WTC11 (cell line): ENCODE results near the gene PPP1CA. TPM values are rescaled to one million over a fixed set of nuclear protein-coding genes. Genes with fewer than 3 reads are reported as not detected.
A peak's percentile ranks its signal among the peaks of the same experiment; 100 is the strongest.

Experiments
- ATAC-seq: fragments of 200-7000 bp; cut with Tn5 transposase; 2 replicates; pipeline ENCODE4 v1.10.0; 2021; ENCODE audit warnings: mild to moderate bottlenecking, moderate library complexity
- CTCF ChIA-PET: fragments of 300-600 bp; sonication (Branson Sonifier 250); formaldehyde crosslinking; loops from one replicate; lab custom pipeline; 2021; ENCODE audit warnings: antibody characterized with exemption; lab: Charles Lee
- POLR2A ChIA-PET: fragments of 350-600 bp; sonication (Branson Sonifier 250); formaldehyde crosslinking; loops from one replicate; lab custom pipeline; 2021; ENCODE audit warnings: antibody characterized with exemption; lab: Charles Lee
- DNase-seq: peaks from one replicate; pipeline ENCODE4 v3.0.0; 2021; ENCODE audit warnings: low spot score
- H3K27ac Mint-ChIP-seq: 2 replicates; pipeline ENCODE4 v1.8.0; 2021; ENCODE audit warnings: mixed read lengths
- H3K27me3 Mint-ChIP-seq: 2 replicates; pipeline ENCODE4 v1.8.0; 2021; ENCODE audit warnings: low read depth, mild to moderate bottlenecking, moderate library complexity, mixed read lengths
- H3K36me3 Mint-ChIP-seq: 2 replicates; pipeline ENCODE4 v1.8.0; 2021; ENCODE audit warnings: mixed read lengths
- H3K4me1 Mint-ChIP-seq: 2 replicates; pipeline ENCODE4 v1.8.0; 2022; ENCODE audit warnings: mixed read lengths
- H3K4me3 Mint-ChIP-seq: 2 replicates; pipeline ENCODE4 v1.8.0; 2021; ENCODE audit warnings: mild to moderate bottlenecking, moderate library complexity, mixed read lengths
- H3K9me3 Mint-ChIP-seq: 2 replicates; pipeline ENCODE4 v1.8.0; 2021; ENCODE audit warnings: mixed read lengths
- ARID4B ChIP-seq: sonication (generic); formaldehyde crosslinking; IDR thresholded peaks from 2 replicates; pipeline ENCODE4 v1.8.0; 2023; ENCODE audit warnings: missing genetic modification reagents, mild to moderate bottlenecking, borderline replicate concordance
- ATF3 ChIP-seq: sonication (generic); formaldehyde crosslinking; conservative IDR thresholded peaks from 2 replicates; pipeline ENCODE4 v1.8.1; 2022; ENCODE audit warnings: mild to moderate bottlenecking, missing genetic modification reagents
- CREB1 ChIP-seq: sonication (generic); formaldehyde crosslinking; IDR thresholded peaks from 2 replicates; pipeline ENCODE4 v1.8.0; 2023; ENCODE audit warnings: mild to moderate bottlenecking, missing genetic modification reagents
- FOXK1 ChIP-seq: sonication (generic); formaldehyde crosslinking; IDR thresholded peaks from 2 replicates; pipeline ENCODE4 v1.8.0; 2022; ENCODE audit warnings: mild to moderate bottlenecking, moderate library complexity, missing genetic modification reagents
- GABPB1 ChIP-seq: sonication (generic); formaldehyde crosslinking; IDR thresholded peaks from 2 replicates; pipeline ENCODE4 v1.8.1; 2023; ENCODE audit warnings: mild to moderate bottlenecking, missing genetic modification reagents
- HMGA2 ChIP-seq: fragments of 250-450 bp; sonication (Bioruptor Pico); IDR thresholded peaks from 2 replicates; pipeline ENCODE4 v1.4.0; 2021; ENCODE audit warnings: mild to moderate bottlenecking, moderate library complexity
- MAX ChIP-seq: sonication (generic); formaldehyde crosslinking; IDR thresholded peaks from 2 replicates; pipeline ENCODE4 v1.8.0; 2022; ENCODE audit warnings: mild to moderate bottlenecking, missing genetic modification reagents
- PRRX2 ChIP-seq: fragments of 250-450 bp; sonication (Bioruptor Pico); IDR thresholded peaks from 2 replicates; pipeline ENCODE4 v1.8.0; 2021; ENCODE audit warnings: mild to moderate bottlenecking
- SP1 ChIP-seq: sonication (generic); formaldehyde crosslinking; conservative IDR thresholded peaks from 2 replicates; pipeline ENCODE4 v1.8.1; 2022; ENCODE audit warnings: missing genetic modification reagents
- USF2 ChIP-seq: sonication (generic); formaldehyde crosslinking; IDR thresholded peaks from 2 replicates; pipeline ENCODE4 v1.8.1; 2023; ENCODE audit warnings: mild to moderate bottlenecking, missing genetic modification reagents, moderate library complexity
- ZNF138 ChIP-seq: sonication (generic); formaldehyde crosslinking; conservative IDR thresholded peaks from 2 replicates; pipeline ENCODE4 v1.8.1; 2022; ENCODE audit warnings: mild to moderate bottlenecking, moderate library complexity, missing genetic modification reagents
- ZNF396 ChIP-seq: fragments of 250-450 bp; sonication (Bioruptor Pico); IDR thresholded peaks from 2 replicates; pipeline ENCODE4 v1.8.0; 2021; ENCODE audit warnings: mild to moderate bottlenecking, moderate library complexity, borderline replicate concordance
- ZNF416 ChIP-seq: fragments of 250-450 bp; sonication (Bioruptor Pico); IDR thresholded peaks from 2 replicates; pipeline ENCODE4 v1.9.0; 2021; ENCODE audit warnings: mild to moderate bottlenecking, inconsistent platforms
- ZNF423 ChIP-seq: fragments of 250-450 bp; sonication (Bioruptor Pico); IDR thresholded peaks from 2 replicates; pipeline ENCODE4 v2.1.2; 2022; ENCODE audit warnings: mild to moderate bottlenecking, moderate library complexity
- ZNF425 ChIP-seq: fragments of 250-450 bp; sonication (Bioruptor Pico); conservative IDR thresholded peaks from 2 replicates; pipeline ENCODE4 v1.9.0; 2021; ENCODE audit warnings: mild to moderate bottlenecking
- total RNA-seq: library from RNA; stranded (reverse); gene quantifications from 3 replicates; pipeline ENCODE4 v1.2.3, GENCODE V29; 2021

PPP1CA gene
- total RNA-seq, 1 experiment from 2014 or later, result 220 TPM

GRCh38 chr11:67372321-67372992 lies 29.2 kb downstream of the PPP1CA start:
- peak; percentile 51 for DNase-seq
- POLR2A ChIA-PET, result interaction anchor here (0.5 kb wide), 1 partner anchor 20 kb away, joined by 6 read pairs; no protein-coding TSS in a partner anchor

GRCh38 chr11:67371911-67372320 lies 29.7 kb downstream of the PPP1CA start:
- Mint-ChIP-seq H3K27me3 (peaks cover 78% of the 10 kb centered on the region), H3K4me1 (peaks cover 45% of the 10 kb centered on the region), H3K4me3 (peak overlapping the region; percentile 66), H3K36me3 (no peaks in the 10 kb centered on the region), H3K27ac (no peak overlapping the region), H3K9me3 (no peaks in the 10 kb centered on the region)
- CTCF ChIA-PET, result interaction anchor here (0.6 to 25.7 kb wide), 17 partner anchors 9 to 301 kb away, joined by 3 to 842 read pairs (median 5); partner anchors contain the start of genes POLD4, PPP1CA and RAD9A
- no peak for TF ChIP-seq ATF3 (CRISPR knock-in tag)
- TF ChIP-seq ARID4B (CRISPR knock-in tag), result no peak
- no peak for TF ChIP-seq USF2
- no peak for TF ChIP-seq GABPB1
- TF ChIP-seq FOXK1 (CRISPR knock-in tag), result no peak
- TF ChIP-seq MAX (CRISPR knock-in tag), result no peak
- TF ChIP-seq PRRX2 (CRISPR knock-in tag), result no peak
- no peak for TF ChIP-seq CREB1
- no peak for TF ChIP-seq ZNF138
- no peak for TF ChIP-seq SP1 (CRISPR knock-in tag)
- TF ChIP-seq ZNF425 (CRISPR knock-in tag), result no peak
- no peak for TF ChIP-seq ZNF423 (CRISPR knock-in tag)
- TF ChIP-seq HMGA2, result no peak
- no peak for TF ChIP-seq ZNF396 (CRISPR knock-in tag)
- POLR2A ChIA-PET, result interaction anchor here (0.5 kb wide), 1 partner anchor 21 kb away, joined by 6 read pairs; no protein-coding TSS in a partner anchor
- ATAC-seq (no peak), DNase-seq (no peak)

More at GRCh38 chr11:67372321-67372992, 29.2 kb downstream of the PPP1CA start:
- Mint-ChIP-seq H3K36me3 (no peaks in the 10 kb centered on the region), H3K27ac (no peak overlapping the region), H3K4me1 (peaks cover 46% of the 10 kb centered on the region), H3K4me3 (peak overlapping the region; percentile 66), H3K9me3 (no peaks in the 10 kb centered on the region)
- ATAC-seq, result no peak
- CTCF ChIA-PET, result interaction anchor here (0.6 to 25.7 kb wide), 20 partner anchors 9 to 429 kb away, joined by 3 to 842 read pairs (median 6); partner anchors contain the start of genes POLD4, PPP1CA, RAD9A and TMEM134
- TF ChIP-seq ZNF416 (CRISPR knock-in tag) (0 out of 2 replicates have a peak, but pooled peaks have one; percentile 37), ZNF396 (CRISPR knock-in tag) (no peak)
- TF ChIP-seq, all 79 proteins: peak for 1
- H3K27me3 Mint-ChIP-seq, result peaks cover 84% of the 10 kb centered on the region
